ENCODE measurements around the gene DOC2B. TPM values are rescaled to one million over a fixed set of nuclear protein-coding genes. Genes with fewer than 3 reads are reported as not detected.

The DOC2B gene
- total RNA-seq, 1 experiment from 2014 or later: 1.5 TPM

DNA sequence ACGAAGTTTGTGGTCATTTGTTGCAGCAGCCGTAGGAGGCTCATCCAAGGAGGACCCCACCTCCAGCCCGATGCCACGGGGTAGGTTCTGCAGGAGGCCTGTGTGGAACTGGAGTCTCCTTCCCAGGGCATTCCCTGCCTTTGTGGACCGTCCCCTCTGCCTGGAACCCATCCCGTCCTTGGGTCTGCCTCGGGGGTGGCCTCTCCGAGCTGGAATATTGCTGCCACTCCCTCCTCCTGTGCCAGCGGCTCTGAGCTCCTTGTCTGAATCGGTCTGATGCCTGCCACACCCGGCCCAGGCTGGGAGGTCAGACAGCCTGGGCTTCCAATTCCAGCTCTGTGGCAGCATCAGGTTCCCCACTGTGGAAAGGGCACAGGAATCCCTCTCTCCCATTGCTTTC lies 18.8 kb downstream of the DOC2B start:
- H3K27ac ChIP-seq (ENCODE audit: low read length): no peak overlapping the region
- in situ Hi-C loops (cut with HindIII; ENCODE audit: low pct_unique_long_range_greater_than_20kb, low sequenced_read_pairs): no loop called here
- intact Hi-C loops (cut with micrococcal nuclease; ENCODE audit: unreplicated experiment): no loop called here
- no peaks in the 10 kb centered on the region for H3K36me3 ChIP-seq (ENCODE audit: control insufficient read depth, insufficient read depth, low read length)
- no peaks in the 10 kb centered on the region for H3K27me3 ChIP-seq (ENCODE audit: control insufficient read depth, insufficient read depth, low read length)
- BruUV-seq (replicated peaks): no TSS peak
- ChIA-PET POLR2A (no interaction called here), CTCF (no interaction called here)
- no peak overlapping the region for H3K4me3 ChIP-seq (ENCODE audit: low read depth in 2 of 2, low read length in 2 of 2)
- no peaks in the 10 kb centered on the region for H3K4me1 ChIP-seq (ENCODE audit: control insufficient read depth, insufficient read depth, low read length)
- H3K9me3 ChIP-seq (ENCODE audit: control insufficient read depth, insufficient read depth, low read depth, low read length): no peaks in the 10 kb centered on the region
- DNase-seq (ENCODE audit: low read depth, low spot score): no peak
- ATAC-seq: no peak
- TF ChIP-seq, protein P1, sequence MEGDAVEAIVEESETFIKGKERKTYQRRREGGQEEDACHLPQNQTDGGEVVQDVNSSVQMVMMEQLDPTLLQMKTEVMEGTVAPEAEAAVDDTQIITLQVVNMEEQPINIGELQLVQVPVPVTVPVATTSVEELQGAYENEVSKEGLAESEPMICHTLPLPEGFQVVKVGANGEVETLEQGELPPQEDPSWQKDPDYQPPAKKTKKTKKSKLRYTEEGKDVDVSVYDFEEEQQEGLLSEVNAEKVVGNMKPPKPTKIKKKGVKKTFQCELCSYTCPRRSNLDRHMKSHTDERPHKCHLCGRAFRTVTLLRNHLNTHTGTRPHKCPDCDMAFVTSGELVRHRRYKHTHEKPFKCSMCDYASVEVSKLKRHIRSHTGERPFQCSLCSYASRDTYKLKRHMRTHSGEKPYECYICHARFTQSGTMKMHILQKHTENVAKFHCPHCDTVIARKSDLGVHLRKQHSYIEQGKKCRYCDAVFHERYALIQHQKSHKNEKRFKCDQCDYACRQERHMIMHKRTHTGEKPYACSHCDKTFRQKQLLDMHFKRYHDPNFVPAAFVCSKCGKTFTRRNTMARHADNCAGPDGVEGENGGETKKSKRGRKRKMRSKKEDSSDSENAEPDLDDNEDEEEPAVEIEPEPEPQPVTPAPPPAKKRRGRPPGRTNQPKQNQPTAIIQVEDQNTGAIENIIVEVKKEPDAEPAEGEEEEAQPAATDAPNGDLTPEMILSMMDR (IDR thresholded peaks at IDR 0.05): no peak
- no peak for TF ChIP-seq SIN3A (IDR thresholded peaks at IDR 0.05; ENCODE audit: borderline replicate concordance, insufficient read depth, low read depth, low read length)
- no peak for TF ChIP-seq TCF7L2 (IDR thresholded peaks at IDR 0.05; ENCODE audit: low read depth, low read length)
- TF ChIP-seq POLR2AphosphoS5 (IDR thresholded peaks at IDR 0.05; ENCODE audit: low read depth, low read length): no peak
- TF ChIP-seq REST (IDR thresholded peaks at IDR 0.05; ENCODE audit: insufficient read depth in 1 of 2, low read depth in 2 of 2, low read length in 1 of 2): no peak

GRCh38 chr17:161481-161880 lies 20.0 kb downstream of the DOC2B start:
- Histone ChIP-seq H3K4me3 (ENCODE audit: low read depth in 2 of 2, low read length in 2 of 2) (no peak overlapping the region), H3K4me1 (ENCODE audit: control insufficient read depth, insufficient read depth, low read length) (no peaks in the 10 kb centered on the region), H3K27ac (ENCODE audit: low read length) (no peak overlapping the region), H3K27me3 (ENCODE audit: control insufficient read depth, insufficient read depth, low read length) (no peaks in the 10 kb centered on the region), H3K9me3 (ENCODE audit: control insufficient read depth, insufficient read depth, low read depth, low read length) (no peaks in the 10 kb centered on the region), H3K36me3 (ENCODE audit: control insufficient read depth, insufficient read depth, low read length) (no peaks in the 10 kb centered on the region)
- in situ Hi-C loops (cut with HindIII; ENCODE audit: low pct_unique_long_range_greater_than_20kb, low sequenced_read_pairs) (no loop called here), intact Hi-C loops (cut with micrococcal nuclease; ENCODE audit: unreplicated experiment) (no loop called here)
- DNase-seq (ENCODE audit: low read depth, low spot score) (no peak), ATAC-seq (no peak)
- no TSS peak for BruUV-seq (replicated peaks)
- ChIA-PET CTCF (no interaction called here), POLR2A (no interaction called here)
- TF ChIP-seq REST (IDR thresholded peaks at IDR 0.05; ENCODE audit: insufficient read depth in 1 of 2, low read depth in 2 of 2, low read length in 1 of 2): no peak
- TF ChIP-seq TCF7L2 (IDR thresholded peaks at IDR 0.05; ENCODE audit: low read depth, low read length): no peak
- TF ChIP-seq SIN3A (IDR thresholded peaks at IDR 0.05; ENCODE audit: borderline replicate concordance, insufficient read depth, low read depth, low read length): no peak
- no peak for TF ChIP-seq POLR2AphosphoS5 (IDR thresholded peaks at IDR 0.05; ENCODE audit: low read depth, low read length)
- TF ChIP-seq, protein P1 (IDR thresholded peaks at IDR 0.05): no peak
